Endothelial cell of umbilical vein (primary cell): Measurements from ENCODE around the gene MACROD2. TPM values are rescaled to one million over a fixed set of nuclear protein-coding genes. Genes with fewer than 3 reads are reported as not detected.

Experiments
- BruUV-seq: library from RNA; stranded (reverse); fragments of 400-500 nt; replicated peaks from 2 replicates; lab custom pipeline; 2021; lab: Mats Ljungman, UMichigan
- CTCF ChIA-PET: fragments of 300-600, 350-600 bp; sonication (Branson Sonifier 250); formaldehyde crosslinking; loops from one replicate; lab custom pipeline; 2021; ENCODE audit warnings: antibody characterized with exemption, inconsistent platforms; lab: Charles Lee
- POLR2A ChIA-PET: fragments of 300-600, 350-600 bp; sonication (Branson Sonifier 250); formaldehyde crosslinking; loops from one replicate; lab custom pipeline; 2021; ENCODE audit warnings: antibody characterized with exemption, inconsistent platforms; lab: Charles Lee
- DNase-seq: peaks from one replicate; pipeline ENCODE4 v3.0.0-alpha.2; 2011; ENCODE audit warnings: low read depth, low spot score
- FAIRE-seq: peaks from 2 replicates; lab custom pipeline; 2011; peaks lifted over from hg19 to GRCh38; lab: Jason Lieb, UNC
- H2AFZ ChIP-seq: 2 replicates; pipeline ENCODE4 v1.6.0; 2012; ENCODE audit warnings: low read depth, low read length, control low read depth, inconsistent platforms
- H3K27ac ChIP-seq: 2 replicates; pipeline ENCODE4 v1.5.1; 2011; ENCODE audit warnings: low read depth, mild to moderate bottlenecking, control low read depth, low read length, moderate library complexity; ENCODE audit not compliant: insufficient read depth
- H3K27me3 ChIP-seq, 2 experiments: 2 replicates each; pipeline versions ENCODE4 v1.6.0 to v1.6.1; 2011; ENCODE audit warnings: low read length in 2 of 2, mixed read lengths in 1 of 2; ENCODE audit not compliant: control insufficient read depth in 2 of 2, insufficient read depth in 2 of 2
- H3K36me3 ChIP-seq, 2 experiments: 2 replicates in 1 of 2; 3 replicates in 1 of 2; pipeline ENCODE4 v1.5.1; 2011; ENCODE audit warnings: low read length in 2 of 2, mild to moderate bottlenecking in 1 of 2, moderate library complexity in 1 of 2; ENCODE audit not compliant: control insufficient read depth in 2 of 2, insufficient read depth in 2 of 2; ENCODE audit errors: extremely low read depth in 1 of 2
- H3K4me1 ChIP-seq: 3 replicates; pipeline ENCODE4 v1.5.1; 2011; ENCODE audit warnings: mild to moderate bottlenecking, low read length; ENCODE audit not compliant: control insufficient read depth, insufficient read depth; ENCODE audit errors: extremely low read depth
- H3K4me2 ChIP-seq: 2 replicates; pipeline ENCODE4 v1.6.1; 2011; ENCODE audit warnings: low read length, control low read depth, mixed read lengths; ENCODE audit not compliant: insufficient read depth
- H3K4me3 ChIP-seq, 3 experiments: fragments of 200-600 bp in 1 of 3; sonication (generic), shearing (Covaris generic) in 1 of 3; replicated peaks in 1 of 3; 2 replicates each; pipeline ENCODE4 v1.5.1; 2011 to 2016; ENCODE audit warnings: control low read depth in 3 of 3, low read length in 3 of 3, mild to moderate bottlenecking in 2 of 3, inconsistent platforms in 1 of 3, low read depth in 1 of 3, moderate library complexity in 1 of 3; ENCODE audit not compliant: insufficient read depth in 1 of 3
- H3K79me2 ChIP-seq: 2 replicates; pipeline ENCODE4 v1.6.0; 2012; ENCODE audit warnings: low read length, inconsistent platforms; ENCODE audit not compliant: control insufficient read depth, insufficient read depth
- H3K9ac ChIP-seq: replicated peaks from 2 replicates; pipeline ENCODE3; 2011; ENCODE audit warnings: low read length, control low read depth; ENCODE audit not compliant: insufficient read depth; ENCODE audit errors: extremely low read depth
- H3K9me1 ChIP-seq: replicated peaks from 3 replicates; pipeline ENCODE4 v1.6.0; 2011; ENCODE audit warnings: mild to moderate bottlenecking, low read length; ENCODE audit not compliant: control insufficient read depth, insufficient read depth; ENCODE audit errors: extremely low read depth
- H3K9me3 ChIP-seq: replicated peaks from 2 replicates; pipeline ENCODE4 v1.5.1; 2012; ENCODE audit warnings: low read length, inconsistent platforms; ENCODE audit not compliant: control insufficient read depth, insufficient read depth
- H4K20me1 ChIP-seq: replicated peaks from 2 replicates; pipeline ENCODE3; 2011; ENCODE audit warnings: mild to moderate bottlenecking, low read length; ENCODE audit not compliant: control insufficient read depth, insufficient read depth; ENCODE audit errors: extremely low read depth
- CTCF ChIP-seq, 2 donors: IDR thresholded peaks; 1 replicate in 1 of 2; 2 replicates in 1 of 2; pipeline ENCODE4 v1.5.1; 2011; ENCODE audit warnings: low read length in 2 of 2, mild to moderate bottlenecking in 2 of 2, moderate library complexity in 2 of 2, control low read depth in 1 of 2, inconsistent platforms in 1 of 2, low read depth in 1 of 2; ENCODE audit not compliant: insufficient read depth in 1 of 2; ENCODE audit errors: extremely low read depth in 1 of 2
- FOS ChIP-seq: IDR thresholded peaks from 2 replicates; pipeline ENCODE4 v1.6.1; 2011; ENCODE audit warnings: mild to moderate bottlenecking, low read length, moderate library complexity, borderline replicate concordance; ENCODE audit not compliant: insufficient read depth
- GATA2 ChIP-seq: IDR thresholded peaks from 2 replicates; pipeline ENCODE4 v1.7.0; 2011; ENCODE audit warnings: low read depth, mild to moderate bottlenecking, moderate library complexity, mixed read lengths, low read length; ENCODE audit not compliant: insufficient read length, insufficient read depth
- JUN ChIP-seq: IDR thresholded peaks from 2 replicates; pipeline ENCODE4 v1.6.1; 2011; ENCODE audit warnings: borderline replicate concordance, low read depth; ENCODE audit not compliant: insufficient read length, insufficient read depth
- MAX ChIP-seq: IDR thresholded peaks from 2 replicates; pipeline ENCODE4 v1.6.1; 2011; ENCODE audit not compliant: insufficient read depth, insufficient read length
- MYC ChIP-seq: IDR thresholded peaks from one replicate; pipeline ENCODE4 v1.6.1; 2011; ENCODE audit warnings: mild to moderate bottlenecking, low read depth, low read length
- POLR2A ChIP-seq: IDR thresholded peaks from 2 replicates; pipeline ENCODE4 v1.6.1; 2012; ENCODE audit warnings: low read depth, mild to moderate bottlenecking, control low read depth, low read length
- POLR2AphosphoS5 ChIP-seq: IDR thresholded peaks from 2 replicates; pipeline ENCODE4 v1.6.1; 2012; ENCODE audit warnings: low read depth, mild to moderate bottlenecking, control low read depth, low read length, moderate library complexity; ENCODE audit not compliant: insufficient read depth
- dilution Hi-C: fragments of 300-500 bp; cut with MboI; formaldehyde crosslinking; loops from one replicate; pipeline ENCODE4 v1.15.0; 2019; ENCODE audit warnings: low sequenced_read_pairs; ENCODE audit not compliant: extremely low pct_ligation_motif_present
- intact Hi-C: fragments of 100-400 bp; cut with micrococcal nuclease; formaldehyde crosslinking; loops from one replicate; pipeline ENCODE4 v1.10.0; 2022
- polyA plus RNA-seq, 4 experiments: library from polyadenylated mRNA; depleted of rRNA in 3 of 4; stranded (reverse) in 3 of 4; unstranded in 1 of 4; fragments of >200 nt; gene quantifications; 2 replicates each; pipeline versions ENCODE4 v1.2.1 to v1.2.3, GENCODE V29; 2011 to 2012; ENCODE audit warnings: missing spikeins in 1 of 4
- total RNA-seq: library from RNA; stranded (reverse); gene quantifications from 2 replicates; pipeline ENCODE4 v1.2.3, GENCODE V29; 2021

MACROD2 gene
- total and polyA plus RNA-seq, 2 donors (not counting 3 experiments of a cell fraction or from before 2014, with no cell fraction given), result 0.11 to 0.73 TPM

- dilution Hi-C loops, result no loop called here
- no peaks in the 10 kb centered on the region for H3K4me1 ChIP-seq
- H2AFZ ChIP-seq, result no peak overlapping the region
- no peak overlapping the region for H3K9ac ChIP-seq
- no peaks in the 10 kb centered on the region for H3K79me2 ChIP-seq
- DNase-seq (no peak), FAIRE-seq (no peak)
- no peaks in the 10 kb centered on the region for H3K9me3 ChIP-seq
- H3K4me2 ChIP-seq, result no peak overlapping the region
- H3K36me3 ChIP-seq, result no peaks in the 10 kb centered on the region
- no peaks in the 10 kb centered on the region for H4K20me1 ChIP-seq
- intact Hi-C loops, result no loop called here
- H3K4me3 ChIP-seq, result no peak overlapping the region
- BruUV-seq, result no TSS peak
- no peaks in the 10 kb centered on the region for H3K27me3 ChIP-seq
- H3K27ac ChIP-seq, result no peak overlapping the region
- ChIA-PET POLR2A (interaction anchor here (0.6 kb wide), 1 partner anchor 90 kb away, joined by 3 read pairs; no protein-coding TSS in a partner anchor), CTCF (interaction anchor here (1.1 kb wide), 1 partner anchor 16 kb away, joined by 3 read pairs; no protein-coding TSS in a partner anchor)
- TF ChIP-seq MAX (no peak), CTCF (IDR thresholded peaks at IDR 0.05; ENCODE audit: extremely low read depth in 1 of 2, insufficient read depth in 1 of 2, low read depth in 1 of 2, low read length in 2 of 2) (no peak), POLR2AphosphoS5 (no peak), MYC (no peak), FOS (no peak), GATA2 (no peak), POLR2A (no peak), JUN (no peak)
- no peaks in the 10 kb centered on the region for H3K9me1 ChIP-seq
These were observed 1168.3 kb downstream of the MACROD2 start for GRCh38 chr20:15163632-15164031.
